Astrocyte (in vitro differentiated cells and primary cell): Measurements from ENCODE around the gene FRMD5. TPM values are rescaled to one million over a fixed set of nuclear protein-coding genes. Genes with fewer than 3 reads are reported as not detected.

Experiments
- DNase-seq: peaks from one replicate; pipeline ENCODE4 v3.0.0-alpha.2; 2010; ENCODE audit warnings: low read depth
- FAIRE-seq: peaks from 2 replicates; lab custom pipeline; 2011; peaks lifted over from hg19 to GRCh38; lab: Jason Lieb, UNC
- H2AFZ ChIP-seq: 2 replicates; pipeline ENCODE4 v1.6.0; 2012; ENCODE audit warnings: low read depth, low read length, inconsistent platforms
- H3K27ac ChIP-seq: 2 replicates; pipeline ENCODE4 v1.5.1; 2011; ENCODE audit warnings: low read depth, low read length, inconsistent platforms
- H3K27me3 ChIP-seq: 2 replicates; pipeline ENCODE4 v1.6.0; 2011; ENCODE audit warnings: low read length, inconsistent platforms; ENCODE audit not compliant: insufficient read depth
- H3K36me3 ChIP-seq: 2 replicates; pipeline ENCODE4 v1.5.1; 2011; ENCODE audit warnings: low read length, inconsistent platforms; ENCODE audit not compliant: insufficient read depth
- H3K4me1 ChIP-seq: 2 replicates; pipeline ENCODE4 v1.5.1; 2011; ENCODE audit warnings: low read length, inconsistent platforms; ENCODE audit not compliant: insufficient read depth
- H3K4me2 ChIP-seq: 2 replicates; pipeline ENCODE4 v1.6.0; 2012; ENCODE audit warnings: low read length, inconsistent platforms
- H3K4me3 ChIP-seq: 2 replicates; pipeline ENCODE4 v1.5.1; 2011; ENCODE audit warnings: low read depth, mild to moderate bottlenecking, low read length, inconsistent platforms; ENCODE audit not compliant: insufficient read depth
- H3K79me2 ChIP-seq: 2 replicates; pipeline ENCODE4 v1.6.0; 2012; ENCODE audit warnings: mild to moderate bottlenecking, low read length, inconsistent platforms; ENCODE audit not compliant: insufficient read depth
- H3K9ac ChIP-seq: 2 replicates; pipeline ENCODE4 v1.6.0; 2012; ENCODE audit warnings: mild to moderate bottlenecking, low read length, inconsistent platforms
- H3K9me3 ChIP-seq: 2 replicates; pipeline ENCODE4 v1.5.1; 2012; ENCODE audit warnings: low read depth, mild to moderate bottlenecking, low read length, inconsistent platforms; ENCODE audit not compliant: insufficient read depth
- H4K20me1 ChIP-seq: 2 replicates; pipeline ENCODE4 v1.6.0; 2012; ENCODE audit warnings: low read length, inconsistent platforms; ENCODE audit not compliant: insufficient read depth
- H3K27ac Mint-ChIP-seq: one replicate; pipeline ENCODE4 v1.8.0; 2021; ENCODE audit warnings: mild to moderate bottlenecking, mixed read lengths; ENCODE audit not compliant: unreplicated experiment
- H3K27me3 Mint-ChIP-seq: one replicate; pipeline ENCODE4 v1.8.0; 2021; ENCODE audit warnings: low read depth, mixed read lengths; ENCODE audit not compliant: unreplicated experiment
- H3K36me3 Mint-ChIP-seq: one replicate; pipeline ENCODE4 v1.8.0; 2021; ENCODE audit warnings: low read depth, mixed read lengths; ENCODE audit not compliant: unreplicated experiment
- H3K4me1 Mint-ChIP-seq: one replicate; pipeline ENCODE4 v1.8.0; 2021; ENCODE audit warnings: low read depth, mixed read lengths; ENCODE audit not compliant: unreplicated experiment
- H3K4me3 Mint-ChIP-seq: one replicate; pipeline ENCODE4 v1.8.0; 2021; ENCODE audit warnings: mild to moderate bottlenecking, moderate library complexity, mixed read lengths; ENCODE audit not compliant: unreplicated experiment
- H3K9me3 Mint-ChIP-seq: one replicate; pipeline ENCODE4 v1.8.0; 2021; ENCODE audit warnings: mild to moderate bottlenecking, mixed read lengths; ENCODE audit not compliant: unreplicated experiment
- EZH2 ChIP-seq: IDR thresholded peaks from 2 replicates; pipeline ENCODE4 v1.6.1; 2012; ENCODE audit warnings: mild to moderate bottlenecking, low read length, inconsistent platforms; ENCODE audit not compliant: insufficient read depth
- total RNA-seq: library from RNA; stranded (reverse); gene quantifications from 2 replicates; pipeline ENCODE4 v1.2.1, GENCODE V29; 2021
- TF ChIP-seq, protein P1 (sequence below): IDR thresholded peaks from 2 replicates; pipeline ENCODE4 v1.5.1; 2011; ENCODE audit warnings: low read depth, mild to moderate bottlenecking, inconsistent platforms, low read length, moderate library complexity; ENCODE audit not compliant: insufficient read depth

Gene FRMD5
- total RNA-seq, 1 donor from 2014 or later, result 19.6 TPM

DNA sequence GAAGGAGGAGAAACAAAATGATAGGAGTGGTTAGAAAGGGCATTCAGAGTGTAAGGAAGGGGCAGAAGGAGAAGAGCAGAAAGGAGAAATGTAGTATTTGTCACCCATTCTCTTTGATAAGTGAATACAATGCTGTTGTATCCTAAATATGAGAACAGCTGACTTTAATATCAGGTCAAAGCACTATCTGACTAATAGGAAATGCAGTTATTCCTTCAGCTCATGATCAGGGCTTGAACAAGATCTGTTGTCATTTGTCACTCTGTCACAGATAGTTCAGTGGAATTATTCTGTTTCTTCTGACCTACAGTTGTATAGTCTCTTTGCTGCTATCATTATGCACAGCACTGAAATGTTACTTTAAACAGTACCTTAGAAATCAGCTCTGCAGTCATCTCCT is 149.4 kb downstream of the FRMD5 start:
- H3K4me1 Mint-ChIP-seq, result no peaks in the 10 kb centered on the region
- H3K4me3 ChIP-seq, result no peak overlapping the region
- no peak overlapping the region for H2AFZ ChIP-seq
- no peaks in the 10 kb centered on the region for H3K27me3 ChIP-seq
- no peak overlapping the region for H3K27ac Mint-ChIP-seq
- FAIRE-seq (no peak), DNase-seq (no peak)
- no peaks in the 10 kb centered on the region for H3K36me3 ChIP-seq
- peaks cover 4% of the 10 kb centered on the region for H3K4me1 ChIP-seq
- H3K9me3 Mint-ChIP-seq, result no peaks in the 10 kb centered on the region
- no peak overlapping the region for H3K9ac ChIP-seq
- no peaks in the 10 kb centered on the region for H3K9me3 ChIP-seq
- H3K79me2 ChIP-seq, result peaks cover 38% of the 10 kb centered on the region
- TF ChIP-seq, protein P1, sequence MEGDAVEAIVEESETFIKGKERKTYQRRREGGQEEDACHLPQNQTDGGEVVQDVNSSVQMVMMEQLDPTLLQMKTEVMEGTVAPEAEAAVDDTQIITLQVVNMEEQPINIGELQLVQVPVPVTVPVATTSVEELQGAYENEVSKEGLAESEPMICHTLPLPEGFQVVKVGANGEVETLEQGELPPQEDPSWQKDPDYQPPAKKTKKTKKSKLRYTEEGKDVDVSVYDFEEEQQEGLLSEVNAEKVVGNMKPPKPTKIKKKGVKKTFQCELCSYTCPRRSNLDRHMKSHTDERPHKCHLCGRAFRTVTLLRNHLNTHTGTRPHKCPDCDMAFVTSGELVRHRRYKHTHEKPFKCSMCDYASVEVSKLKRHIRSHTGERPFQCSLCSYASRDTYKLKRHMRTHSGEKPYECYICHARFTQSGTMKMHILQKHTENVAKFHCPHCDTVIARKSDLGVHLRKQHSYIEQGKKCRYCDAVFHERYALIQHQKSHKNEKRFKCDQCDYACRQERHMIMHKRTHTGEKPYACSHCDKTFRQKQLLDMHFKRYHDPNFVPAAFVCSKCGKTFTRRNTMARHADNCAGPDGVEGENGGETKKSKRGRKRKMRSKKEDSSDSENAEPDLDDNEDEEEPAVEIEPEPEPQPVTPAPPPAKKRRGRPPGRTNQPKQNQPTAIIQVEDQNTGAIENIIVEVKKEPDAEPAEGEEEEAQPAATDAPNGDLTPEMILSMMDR, result no peak
- TF ChIP-seq EZH2, result no peak
- H3K27ac ChIP-seq, result no peak overlapping the region
- H4K20me1 ChIP-seq, result peaks cover 10% of the 10 kb centered on the region
- H3K4me2 ChIP-seq, result no peak overlapping the region
- H3K36me3 Mint-ChIP-seq, result peaks cover 3% of the 10 kb centered on the region
- no peak overlapping the region for H3K4me3 Mint-ChIP-seq
- H3K27me3 Mint-ChIP-seq, result no peaks in the 10 kb centered on the region

DNA sequence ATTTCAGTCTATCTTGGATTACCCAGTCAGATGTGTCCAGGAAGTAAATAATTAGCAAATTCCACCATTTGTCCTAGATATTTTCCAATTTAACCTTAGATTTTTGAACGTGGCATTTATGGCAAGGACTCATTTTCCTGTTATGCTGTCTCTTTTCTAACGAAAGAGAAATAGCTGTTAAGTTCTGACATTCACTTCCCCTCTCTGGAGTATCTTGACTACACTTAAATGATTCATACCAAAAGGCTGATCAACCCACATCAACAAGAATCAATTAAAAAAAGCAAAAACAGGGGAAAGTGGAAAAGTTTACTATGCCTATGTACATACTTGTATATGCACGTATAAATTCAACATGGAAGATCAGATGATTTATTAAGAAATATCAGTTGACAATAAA is 149.9 kb downstream of the FRMD5 start:
- Mint-ChIP-seq H3K4me3 (no peak overlapping the region), H3K36me3 (peaks cover 3% of the 10 kb centered on the region), H3K27me3 (no peaks in the 10 kb centered on the region), H3K4me1 (no peaks in the 10 kb centered on the region), H3K9me3 (no peaks in the 10 kb centered on the region), H3K27ac (no peak overlapping the region)
- Histone ChIP-seq H3K4me1 (peaks cover 4% of the 10 kb centered on the region), H3K4me3 (no peak overlapping the region), H2AFZ (no peak overlapping the region), H3K9me3 (no peaks in the 10 kb centered on the region), H3K27me3 (no peaks in the 10 kb centered on the region), H3K9ac (no peak overlapping the region), H4K20me1 (peaks cover 11% of the 10 kb centered on the region), H3K79me2 (peaks cover 42% of the 10 kb centered on the region), H3K27ac (no peak overlapping the region), H3K4me2 (no peak overlapping the region), H3K36me3 (no peaks in the 10 kb centered on the region)
- TF ChIP-seq, protein P1, result no peak
- TF ChIP-seq EZH2, result no peak
- no peak for DNase-seq
- no peak for FAIRE-seq

DNA sequence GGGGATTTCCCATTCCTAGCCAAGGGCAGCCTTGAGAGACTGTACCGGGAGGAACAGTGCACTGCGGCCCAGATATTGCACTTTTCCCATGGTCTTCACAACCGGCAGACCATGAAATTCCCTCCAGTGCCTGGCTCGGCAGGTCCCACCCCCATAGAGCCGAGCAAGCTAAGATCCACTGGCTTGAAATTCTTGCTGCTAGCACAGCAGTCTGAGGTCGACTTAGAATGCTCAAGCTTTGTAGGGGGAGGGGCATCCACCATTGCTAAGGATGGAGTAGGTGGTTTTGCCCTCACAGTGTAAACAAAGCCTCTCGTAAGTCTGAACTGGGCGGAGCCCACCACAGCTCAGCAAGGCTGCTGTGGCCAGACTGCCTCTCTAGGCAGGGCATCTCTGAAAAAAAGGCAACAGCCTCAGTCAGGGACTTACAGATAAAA is 156.3 kb downstream of the FRMD5 start:
- Histone ChIP-seq H3K36me3 (no peaks in the 10 kb centered on the region), H3K4me2 (peak overlapping the region; percentile 72), H3K79me2 (peaks cover 34% of the 10 kb centered on the region), H3K4me3 (no peak overlapping the region), H3K27ac (no peak overlapping the region), H3K4me1 (peaks cover 29% of the 10 kb centered on the region), H4K20me1 (peaks cover 22% of the 10 kb centered on the region), H3K9me3 (no peaks in the 10 kb centered on the region), H3K9ac (no peak overlapping the region), H3K27me3 (no peaks in the 10 kb centered on the region), H2AFZ (no peak overlapping the region)
- no peak for TF ChIP-seq EZH2
- TF ChIP-seq, protein P1, result no peak
- FAIRE-seq (no peak), DNase-seq (peak; percentile 64)
- Mint-ChIP-seq H3K4me3 (no peak overlapping the region), H3K36me3 (peaks cover 3% of the 10 kb centered on the region), H3K4me1 (peaks cover 33% of the 10 kb centered on the region), H3K9me3 (no peaks in the 10 kb centered on the region), H3K27me3 (no peaks in the 10 kb centered on the region), H3K27ac (peak overlapping the region; percentile 80)
